Esophagus (tissue), 2 donors: ENCODE measurements around the gene SAMHD1. TPM values are rescaled to one million over a fixed set of nuclear protein-coding genes. Genes with fewer than 3 reads are reported as not detected.
A peak's percentile ranks its signal among the peaks of the same experiment; 100 is the strongest.
"Not testable (repeated sequence)": the region's sequence is repeated elsewhere in the genome, so short reads cannot be mapped to it uniquely, and the experiment has no call there.

Source experiments
- H3K27ac ChIP-seq, 2 donors: one replicate each; pipeline ENCODE4 v1.5.1; 2013; ENCODE audit warnings: low read depth in 2 of 2, mild to moderate bottlenecking in 2 of 2, inconsistent platforms in 1 of 2, low read length in 1 of 2, moderate library complexity in 1 of 2
- H3K27me3 ChIP-seq, 2 donors: one replicate each; pipeline ENCODE4 v1.6.1; 2013; ENCODE audit warnings: low read length in 2 of 2, control low read depth in 1 of 2, mild to moderate bottlenecking in 1 of 2; ENCODE audit not compliant: insufficient read depth in 2 of 2, control insufficient read depth in 1 of 2
- H3K36me3 ChIP-seq, 2 donors: one replicate each; pipeline ENCODE4 v1.6.1; 2013; ENCODE audit warnings: low read length in 1 of 2; ENCODE audit not compliant: control insufficient read depth in 2 of 2, insufficient read depth in 2 of 2
- H3K4me1 ChIP-seq, 2 donors: one replicate each; pipeline ENCODE4 v1.6.1; 2013; ENCODE audit warnings: low read length in 1 of 2; ENCODE audit not compliant: control insufficient read depth in 2 of 2, insufficient read depth in 2 of 2
- H3K4me3 ChIP-seq, 2 donors: one replicate each; pipeline ENCODE4 v1.5.1; 2013; ENCODE audit warnings: low read length in 2 of 2, mild to moderate bottlenecking in 2 of 2, low read depth in 1 of 2, moderate library complexity in 1 of 2
- H3K9me3 ChIP-seq, 2 donors: one replicate each; pipeline ENCODE4 v1.6.1; 2013; ENCODE audit warnings: mild to moderate bottlenecking in 2 of 2, low read depth in 1 of 2, low read length in 1 of 2, moderate library complexity in 1 of 2; ENCODE audit not compliant: control insufficient read depth in 2 of 2, insufficient read depth in 1 of 2
- WGBS, 2 donors: extraction: QIAGEN DNeasy Blood & Tissue Kit; methylation state at CpG; one replicate each; pipeline ENCODE4 v1.1.7; 2013; 5-methylcytosine and 5-hydroxymethylcytosine counted together
- polyA plus RNA-seq, 2 donors: library from polyadenylated mRNA; stranded (reverse); fragments of 200-250 nt; gene quantifications; one replicate each; pipeline ENCODE4 v1.2.3, GENCODE V29; 2013
- donor health status: healthy with polysubstance abuse.
- donor health status: Bipolar disorder and iron deficiency.

The SAMHD1 gene
- polyA plus RNA-seq, 2 donors = 25.2 to 29.2 TPM

DNA sequence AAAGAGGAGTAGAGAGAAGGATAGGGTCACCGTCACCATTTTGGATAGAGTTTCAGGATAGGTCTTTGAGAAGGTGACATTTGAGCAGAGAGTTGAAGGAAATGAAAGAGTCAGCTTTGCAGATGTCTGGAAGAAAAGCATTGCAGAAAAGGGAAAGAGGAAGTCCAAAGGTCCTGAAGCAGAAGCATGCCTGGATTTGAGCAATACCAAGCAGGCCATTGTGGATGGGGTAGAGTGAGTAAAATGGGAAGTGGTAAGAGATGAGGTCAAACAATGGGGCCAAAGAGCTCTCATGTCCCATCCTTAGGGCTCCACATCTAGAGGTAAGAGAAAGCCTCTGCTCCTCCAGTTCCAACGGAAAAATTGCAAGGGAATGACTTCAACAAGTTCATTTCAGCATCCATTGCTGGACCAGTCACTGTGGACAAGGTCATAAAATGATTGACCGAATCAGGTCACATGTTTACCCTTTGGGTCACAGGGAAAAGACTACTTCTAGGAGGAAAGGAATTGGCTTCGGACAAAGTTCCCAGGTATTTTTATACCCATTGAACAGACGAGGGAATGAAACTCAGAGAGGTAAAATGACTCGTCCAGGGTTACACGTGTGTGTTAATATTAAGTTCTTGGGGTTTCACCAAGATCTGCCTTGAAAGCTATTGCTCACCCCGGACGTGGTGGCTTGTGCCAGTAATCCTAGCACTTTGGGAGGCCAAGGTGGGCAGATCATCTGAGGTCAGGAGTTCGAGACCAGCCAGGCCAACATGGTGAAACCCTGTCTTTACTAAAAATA, 6.6 kb upstream of the SAMHD1 start:
- Histone ChIP-seq H3K27me3 (no peaks in the 10 kb centered on the region), H3K9me3 (peaks cover 0 to 2% of the 10 kb centered on the region in 2 donors), H3K36me3 (no peaks in the 10 kb centered on the region), H3K4me3 (no peak overlapping the region), H3K4me1 (peaks cover 0 to 4% of the 10 kb centered on the region in 2 donors), H3K27ac (no peak overlapping the region)
- WGBS, 2 donors = 86 to 89% methylated on average over 10 of the region's 10 CpGs

DNA sequence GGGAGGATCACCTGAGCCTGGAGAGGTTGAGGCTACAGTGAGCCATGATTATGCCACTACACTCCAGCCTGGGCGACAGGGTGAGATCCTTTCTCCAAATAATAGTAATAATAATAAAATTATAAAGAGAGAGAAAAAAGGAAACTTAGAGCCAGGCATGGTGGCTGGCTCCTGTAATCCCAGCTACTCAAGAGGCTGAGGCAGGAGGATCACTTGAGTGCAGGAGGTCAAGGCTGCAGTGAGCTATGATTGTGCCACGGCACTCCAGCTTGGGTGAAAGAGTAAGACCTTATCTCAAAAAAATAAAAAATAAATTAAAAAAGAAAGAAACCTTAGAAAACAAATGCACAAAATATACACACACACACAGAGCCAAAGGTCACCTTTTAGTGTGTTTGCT, 5.2 kb upstream of the SAMHD1 start:
- H3K4me3 ChIP-seq = no peak overlapping the region
- H3K9me3 ChIP-seq = no peaks in the 10 kb centered on the region
- H3K27ac ChIP-seq = no peak overlapping the region
- 81 to 95% methylated on average over 2 of the region's 2 CpGs for whole genome bisulfite sequencing, 2 donors
- H3K4me1 ChIP-seq = peaks cover 4% of the 10 kb centered on the region in 2 donors
- no peaks in the 10 kb centered on the region for H3K36me3 ChIP-seq
- H3K27me3 ChIP-seq = no peaks in the 10 kb centered on the region

DNA sequence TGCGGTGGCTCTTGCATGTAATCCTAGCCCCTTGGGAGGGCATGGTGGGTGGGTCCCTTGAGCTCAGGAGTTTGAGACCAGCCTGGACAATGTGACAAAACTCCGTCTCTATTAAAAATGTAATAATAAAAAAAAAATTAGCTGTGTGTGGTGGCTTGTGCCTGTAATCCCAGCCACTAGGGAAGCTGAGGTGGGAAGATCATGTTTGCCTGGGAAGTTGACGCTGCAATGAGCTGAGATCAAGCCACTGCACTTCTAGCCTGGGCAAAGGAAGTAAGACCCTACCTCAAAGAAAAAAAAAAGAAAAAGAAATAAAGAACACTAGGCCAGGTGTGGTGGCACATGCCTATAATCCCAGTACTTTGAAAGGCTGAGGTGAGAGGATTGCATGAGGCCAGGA, 4.5 kb upstream of the SAMHD1 start:
- H3K4me3 ChIP-seq = no peak overlapping the region
- no peaks in the 10 kb centered on the region for H3K36me3 ChIP-seq
- peaks cover 4% of the 10 kb centered on the region in 2 donors for H3K4me1 ChIP-seq
- WGBS, 2 donors = 63 to 75% methylated on average over 3 of the region's 3 CpGs
- no peaks in the 10 kb centered on the region for H3K27me3 ChIP-seq
- no peak overlapping the region for H3K27ac ChIP-seq
- no peaks in the 10 kb centered on the region for H3K9me3 ChIP-seq

DNA sequence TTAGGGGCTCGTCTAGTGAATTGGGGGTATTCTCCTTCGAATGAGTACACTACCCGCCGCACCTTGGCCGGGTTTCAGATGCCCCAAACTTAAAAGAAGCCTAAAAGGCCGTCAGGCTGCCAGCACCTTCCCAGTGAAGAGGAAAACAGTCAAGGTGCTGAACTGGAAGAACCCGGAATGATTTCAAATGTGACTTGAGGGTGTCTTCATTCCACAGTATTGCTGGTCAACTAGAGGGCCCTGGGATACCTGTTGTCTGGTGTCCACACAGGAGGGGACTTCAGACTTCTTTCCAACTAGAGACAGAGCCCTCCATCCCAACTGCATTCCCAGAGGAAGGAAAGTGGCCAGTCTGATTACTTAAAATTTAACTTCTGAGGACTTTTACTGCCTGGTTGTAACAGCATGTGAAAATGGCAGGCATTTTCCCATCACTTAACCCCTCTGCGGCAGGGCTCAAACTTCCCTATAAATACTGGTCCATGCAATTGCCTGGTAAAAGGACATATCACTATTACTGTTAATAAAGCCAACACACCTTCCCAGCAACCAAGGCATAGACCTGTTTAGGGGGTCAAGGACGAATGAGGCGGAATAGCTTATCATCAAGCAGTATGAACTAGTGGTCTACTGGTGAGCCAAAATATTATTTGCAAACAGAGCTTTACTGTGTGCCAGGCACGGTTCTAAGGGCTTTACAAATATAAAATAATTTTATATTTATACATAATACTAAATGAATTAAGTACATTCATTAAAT, 651 bp upstream of the SAMHD1 start:
- Histone ChIP-seq H3K9me3 (no peaks in the 10 kb centered on the region), H3K4me3 (peak overlapping the region; percentile 73 to 80), H3K36me3 (no peaks in the 10 kb centered on the region), H3K4me1 (peaks cover 4 to 7% of the 10 kb centered on the region in 2 donors), H3K27ac (peak overlapping the region; percentile 55 to 86), H3K27me3 (no peaks in the 10 kb centered on the region)
- 32 to 34% methylated on average over 11 of the region's 11 CpGs for WGBS, 2 donors

DNA sequence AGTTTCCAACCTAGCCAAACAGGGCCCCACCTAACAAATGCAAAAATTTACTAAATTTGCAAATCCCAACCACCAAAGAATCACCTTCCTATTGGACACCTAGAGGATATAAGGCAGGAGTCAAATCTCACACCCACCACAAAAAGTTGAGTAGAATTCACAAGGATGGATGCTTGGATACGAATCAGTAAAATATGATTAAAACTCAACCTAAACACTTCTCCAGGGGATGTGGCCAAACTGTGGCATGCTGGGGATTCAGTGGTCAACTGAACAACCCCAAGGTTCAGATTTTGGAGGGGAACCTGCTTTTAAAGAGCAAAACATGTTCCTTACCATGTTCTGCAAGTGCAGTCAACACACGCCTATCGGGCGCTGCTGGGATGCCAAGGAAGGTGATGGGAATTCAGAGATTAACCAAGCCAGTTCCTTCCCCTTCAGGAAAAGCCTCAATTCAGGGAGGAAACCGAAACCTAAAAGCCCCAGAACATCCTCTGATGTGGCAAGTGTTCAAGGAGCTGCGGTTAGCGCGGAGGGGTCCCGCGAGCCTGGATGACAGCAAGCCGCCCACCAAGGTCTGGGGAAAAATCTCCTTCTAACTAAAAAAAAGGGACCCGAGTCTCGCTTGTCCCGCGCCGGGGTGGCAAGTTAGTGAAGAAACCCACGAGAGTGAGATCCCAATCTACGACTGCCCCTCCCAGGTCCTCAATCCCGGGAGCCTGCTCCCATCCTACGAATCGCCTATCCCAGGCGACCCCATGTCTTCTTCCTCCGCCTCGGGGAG, 902 bp downstream of the SAMHD1 start:
- Histone ChIP-seq H3K27ac (peak overlapping the region; percentile 85 to 86), H3K9me3 (no peaks in the 10 kb centered on the region), H3K36me3 (peaks cover 0 to 3% of the 10 kb centered on the region in 2 donors), H3K4me3 (peak overlapping the region; percentile 73 to 80), H3K27me3 (no peaks in the 10 kb centered on the region), H3K4me1 (peaks cover 4 to 7% of the 10 kb centered on the region in 2 donors)
- WGBS, 2 donors = 1% methylated on average over 23 to 24 of the region's 24 CpGs

DNA sequence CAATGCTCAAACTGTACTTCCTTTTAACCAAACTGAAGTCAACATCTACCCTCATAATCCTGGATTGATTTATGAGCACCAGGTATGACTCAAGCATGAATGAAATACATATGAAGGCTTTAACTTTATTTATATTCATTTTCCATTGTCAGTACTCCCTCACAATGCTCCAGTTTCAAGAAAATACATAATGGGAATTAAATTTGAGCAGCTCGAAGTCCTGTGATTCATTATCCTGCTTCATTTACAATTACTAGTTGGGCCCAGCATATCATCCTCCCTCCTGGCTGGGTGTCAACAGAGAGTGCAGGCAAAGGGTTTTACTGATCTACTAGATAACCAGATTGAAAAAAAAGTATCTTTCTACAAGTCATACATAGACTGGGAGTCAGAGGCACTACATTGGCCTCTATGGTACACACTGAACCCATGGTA, 10.1 kb downstream of the SAMHD1 start:
- no peak overlapping the region for H3K4me3 ChIP-seq
- H3K27me3 ChIP-seq = no peaks in the 10 kb centered on the region
- peak overlapping the region; percentile 68 to 75 for H3K27ac ChIP-seq
- 17 to 27% methylated on average over 1 of the region's 1 CpG for WGBS, 2 donors
- no peaks in the 10 kb centered on the region for H3K4me1 ChIP-seq
- H3K36me3 ChIP-seq = peaks cover 0 to 5% of the 10 kb centered on the region in 2 donors
- H3K9me3 ChIP-seq = no peaks in the 10 kb centered on the region

DNA sequence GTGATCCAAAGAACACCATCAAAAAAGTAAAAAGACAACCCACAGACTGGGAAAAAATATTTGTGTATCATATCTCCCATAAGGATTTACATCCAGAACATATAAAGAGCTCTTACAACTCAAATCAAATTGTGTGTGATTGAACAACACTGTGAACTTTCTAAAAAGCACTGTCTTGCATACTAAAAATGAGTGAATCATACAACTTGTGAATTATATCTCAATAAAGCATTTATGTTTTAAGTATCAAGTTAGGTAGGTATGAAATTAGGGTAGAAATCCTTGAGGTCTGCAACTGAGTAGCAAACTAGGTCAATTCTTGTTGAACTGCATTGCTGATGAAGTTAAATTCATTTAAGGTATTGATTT, 14.1 kb downstream of the SAMHD1 start:
- H3K4me1 ChIP-seq = no peaks in the 10 kb centered on the region
- H3K9me3 ChIP-seq = no peaks in the 10 kb centered on the region
- no peak overlapping the region for H3K4me3 ChIP-seq
- no peak overlapping the region for H3K27ac ChIP-seq
- no peaks in the 10 kb centered on the region for H3K36me3 ChIP-seq
- H3K27me3 ChIP-seq = no peaks in the 10 kb centered on the region

DNA sequence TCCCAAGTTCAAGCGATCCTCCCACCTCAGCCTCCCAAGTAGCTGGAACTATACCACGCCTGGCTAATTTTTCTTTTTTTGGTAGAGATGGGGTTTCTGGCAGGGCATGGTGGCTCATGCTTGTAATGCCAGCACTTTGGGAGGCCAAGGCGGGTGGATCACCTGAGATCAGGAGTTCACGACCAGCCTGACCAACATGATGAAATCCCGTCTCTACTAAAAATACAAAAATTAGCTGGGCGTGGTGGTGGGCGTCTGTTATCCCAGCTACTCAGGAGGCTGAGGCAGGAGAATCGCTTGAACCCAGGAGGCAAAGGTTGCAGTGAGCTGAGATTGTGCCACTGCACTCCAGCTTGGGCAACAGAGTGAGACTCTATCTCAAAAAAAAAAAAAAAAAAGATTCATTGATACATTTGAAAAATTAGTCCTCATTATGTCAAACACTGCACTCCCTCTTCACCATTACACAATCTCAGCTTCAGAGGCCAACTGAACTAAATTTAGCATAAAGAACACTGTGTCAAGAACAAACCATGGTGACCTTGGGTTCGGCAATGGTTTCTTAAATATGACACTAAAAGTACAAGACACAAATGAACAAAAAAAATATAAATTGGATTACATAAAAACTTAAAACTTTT, 14.6 kb downstream of the SAMHD1 start:
- not testable (repeated sequence) for H3K9me3 ChIP-seq, H3K27ac ChIP-seq, H3K4me3 ChIP-seq, H3K36me3 ChIP-seq, H3K4me1 ChIP-seq, H3K27me3 ChIP-seq
- WGBS, 2 donors = 83 to 91% methylated on average over 9 of the region's 9 CpGs

DNA sequence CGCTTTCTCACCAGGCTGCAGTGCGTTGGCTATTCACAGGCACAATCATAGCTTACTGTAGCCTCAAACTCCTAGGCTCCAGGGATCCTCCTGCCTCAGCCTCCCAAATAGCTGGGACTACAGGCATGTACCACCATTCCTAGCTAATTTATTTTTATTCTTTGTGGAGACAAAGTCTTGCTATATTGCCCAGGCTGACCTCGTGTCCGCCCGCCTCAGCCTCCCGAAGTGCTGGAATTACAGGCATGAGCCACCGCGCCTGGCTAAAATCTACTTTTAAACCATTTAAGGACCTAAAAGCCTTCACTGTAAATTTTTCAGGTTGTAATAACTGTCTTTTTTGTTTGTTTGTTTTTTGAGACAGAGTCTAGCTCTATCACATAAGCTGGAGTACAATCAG, 15.2 kb downstream of the SAMHD1 start:
- H3K36me3 ChIP-seq = no peaks in the 10 kb centered on the region
- H3K4me1 ChIP-seq = no peaks in the 10 kb centered on the region

More for the DNA sequence above, 15.2 kb downstream of the SAMHD1 start:
- H3K27me3 ChIP-seq = no peaks in the 10 kb centered on the region
- 89 to 94% methylated on average over 8 of the region's 8 CpGs for WGBS, 2 donors
- H3K4me3 ChIP-seq = no peak overlapping the region
- H3K27ac ChIP-seq = peak overlapping the region in 1 of 2 donors; percentile 33
- H3K9me3 ChIP-seq = no peaks in the 10 kb centered on the region
